ENCODE results near the gene HTR2A. TPM values are rescaled to one million over a fixed set of nuclear protein-coding genes. Genes with fewer than 3 reads are reported as not detected.
A peak's percentile ranks its signal among the peaks of the same experiment; 100 is the strongest.

HTR2A gene
- total RNA-seq, 6 experiments from 2014 or later, result 0.04 TPM; not detected in 5

DNA sequence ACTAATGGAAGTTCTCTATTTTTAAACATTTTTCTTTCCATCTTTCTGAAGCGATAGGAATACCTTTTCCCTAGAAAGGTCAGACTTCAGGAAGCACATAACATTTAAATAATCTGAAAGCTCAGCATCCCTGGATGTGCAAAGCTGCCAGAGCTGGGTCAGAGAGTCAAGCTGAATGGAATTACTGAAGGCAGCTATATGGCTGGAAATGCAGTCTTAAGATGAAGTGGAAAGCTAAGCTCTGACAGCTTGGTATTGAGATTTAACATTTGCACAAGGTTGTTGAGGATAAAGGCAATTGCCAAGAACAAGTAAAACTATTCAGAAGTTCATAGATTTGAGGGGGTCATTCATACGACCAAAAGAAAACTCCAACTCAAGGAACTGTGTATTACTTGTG is 28.8 kb downstream of the HTR2A start:
- 68% methylated on average over 2 of the region's 2 CpGs for WGBS (ENCODE audit: insufficient coverage, low coverage, low lambda C conversion rate, missing lambda C conversion rate)
- H3K36me3 ChIP-seq, result no peaks in the 10 kb centered on the region
- no peaks in the 10 kb centered on the region for H3K4me1 ChIP-seq
- intact Hi-C loops (cut with DNase I), result no loop called here
- TF ChIP-seq, protein P1, sequence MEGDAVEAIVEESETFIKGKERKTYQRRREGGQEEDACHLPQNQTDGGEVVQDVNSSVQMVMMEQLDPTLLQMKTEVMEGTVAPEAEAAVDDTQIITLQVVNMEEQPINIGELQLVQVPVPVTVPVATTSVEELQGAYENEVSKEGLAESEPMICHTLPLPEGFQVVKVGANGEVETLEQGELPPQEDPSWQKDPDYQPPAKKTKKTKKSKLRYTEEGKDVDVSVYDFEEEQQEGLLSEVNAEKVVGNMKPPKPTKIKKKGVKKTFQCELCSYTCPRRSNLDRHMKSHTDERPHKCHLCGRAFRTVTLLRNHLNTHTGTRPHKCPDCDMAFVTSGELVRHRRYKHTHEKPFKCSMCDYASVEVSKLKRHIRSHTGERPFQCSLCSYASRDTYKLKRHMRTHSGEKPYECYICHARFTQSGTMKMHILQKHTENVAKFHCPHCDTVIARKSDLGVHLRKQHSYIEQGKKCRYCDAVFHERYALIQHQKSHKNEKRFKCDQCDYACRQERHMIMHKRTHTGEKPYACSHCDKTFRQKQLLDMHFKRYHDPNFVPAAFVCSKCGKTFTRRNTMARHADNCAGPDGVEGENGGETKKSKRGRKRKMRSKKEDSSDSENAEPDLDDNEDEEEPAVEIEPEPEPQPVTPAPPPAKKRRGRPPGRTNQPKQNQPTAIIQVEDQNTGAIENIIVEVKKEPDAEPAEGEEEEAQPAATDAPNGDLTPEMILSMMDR (IDR thresholded peaks at IDR 0.05), result no peak
- TF ChIP-seq POLR2A (IDR thresholded peaks at IDR 0.05), result no peak
- ATAC-seq (no peak), DNase-seq (no peak)
- no peaks in the 10 kb centered on the region for H3K27me3 ChIP-seq
- no peaks in the 10 kb centered on the region for H3K9me3 ChIP-seq
- no peak overlapping the region for H3K27ac ChIP-seq
- no peak overlapping the region for H3K4me3 ChIP-seq

DNA sequence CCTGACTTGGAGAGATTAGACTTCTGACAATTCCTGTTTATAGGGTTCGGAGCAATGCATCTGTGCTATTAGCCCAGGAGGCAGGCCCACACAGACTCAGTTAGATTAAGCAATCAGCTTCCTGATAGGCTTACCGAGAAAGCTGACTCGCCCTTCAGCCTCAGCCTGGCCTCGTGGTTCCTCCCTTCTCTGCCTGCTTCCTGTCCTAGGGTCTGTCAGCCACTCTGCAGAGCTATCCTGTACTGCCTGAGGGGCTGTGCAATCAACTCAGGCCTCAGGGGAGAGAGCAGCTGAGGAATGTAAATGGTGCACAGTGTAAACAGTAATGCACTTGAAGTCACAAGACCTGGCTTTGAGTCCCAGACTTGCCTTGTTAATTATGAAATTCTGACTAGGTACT is 30.7 kb downstream of the HTR2A start:
- ATAC-seq (peak; percentile 54 to 83 (median 76)), DNase-seq (peak in 1 of 3 donors; percentile 23)
- TF ChIP-seq, protein P1 (IDR thresholded peaks at IDR 0.05), result no peak
- TF ChIP-seq POLR2A (IDR thresholded peaks at IDR 0.05), result no peak
- 33% methylated on average over 3 of the region's 4 CpGs for WGBS (ENCODE audit: insufficient coverage, low coverage, low lambda C conversion rate, missing lambda C conversion rate)
- Histone ChIP-seq H3K27ac (no peak overlapping the region), H3K27me3 (no peaks in the 10 kb centered on the region), H3K36me3 (no peaks in the 10 kb centered on the region), H3K4me3 (no peak overlapping the region), H3K4me1 (no peaks in the 10 kb centered on the region), H3K9me3 (no peaks in the 10 kb centered on the region)
- intact Hi-C loops (cut with DNase I), result no loop called here

DNA sequence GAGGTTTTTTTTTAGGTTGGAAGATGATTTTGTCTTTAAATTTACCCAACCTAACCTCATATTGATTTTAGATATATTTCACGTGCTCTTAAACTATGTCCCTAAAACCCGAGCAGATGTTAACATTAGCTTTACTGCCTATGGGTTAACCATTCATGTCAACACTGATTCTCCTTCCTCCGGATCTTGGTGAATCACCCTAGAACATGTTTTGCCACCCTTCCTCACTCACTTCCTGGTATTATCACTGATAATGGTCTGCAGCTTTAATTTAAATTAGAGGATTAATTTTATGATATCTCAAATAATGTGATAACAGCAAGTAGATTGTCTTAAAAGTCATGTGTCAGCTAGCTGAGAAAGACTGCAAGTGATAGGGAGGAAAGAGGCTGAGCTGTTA is 31.9 kb downstream of the HTR2A start:
- no peaks in the 10 kb centered on the region for H3K4me1 ChIP-seq
- 62% methylated on average over 3 of the region's 3 CpGs for WGBS (ENCODE audit: insufficient coverage, low coverage, low lambda C conversion rate, missing lambda C conversion rate)
- H3K9me3 ChIP-seq, result no peaks in the 10 kb centered on the region
- intact Hi-C loops (cut with DNase I), result no loop called here
- H3K36me3 ChIP-seq, result no peaks in the 10 kb centered on the region
- DNase-seq, result no peak
- H3K4me3 ChIP-seq, result no peak overlapping the region
- TF ChIP-seq POLR2A (IDR thresholded peaks at IDR 0.05), result no peak
- TF ChIP-seq, protein P1 (IDR thresholded peaks at IDR 0.05), result no peak
- H3K27me3 ChIP-seq, result no peaks in the 10 kb centered on the region
- no peak overlapping the region for H3K27ac ChIP-seq
- ATAC-seq, result no peak

DNA sequence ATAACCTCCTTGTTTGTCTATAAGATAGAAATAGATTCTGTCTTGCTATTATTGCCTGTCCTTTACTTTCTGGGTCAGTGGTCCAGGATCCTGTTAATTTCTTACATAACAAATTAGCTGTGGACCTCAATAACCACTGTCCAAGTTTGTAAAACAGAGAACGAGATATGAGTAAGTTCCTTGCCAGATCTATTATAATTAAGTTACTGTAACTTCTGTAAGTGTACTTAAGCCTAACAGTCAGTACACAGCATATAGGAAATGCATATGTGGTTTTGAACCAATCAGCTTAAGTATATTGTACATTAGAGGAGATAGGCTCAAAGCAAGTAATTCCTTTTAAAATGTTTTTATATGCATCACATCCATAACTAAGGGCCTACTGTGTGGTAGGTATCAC is 34.9 kb downstream of the HTR2A start:
- Histone ChIP-seq H3K36me3 (no peaks in the 10 kb centered on the region), H3K4me1 (no peaks in the 10 kb centered on the region), H3K27ac (no peak overlapping the region), H3K9me3 (no peaks in the 10 kb centered on the region), H3K4me3 (no peak overlapping the region), H3K27me3 (no peaks in the 10 kb centered on the region)
- DNase-seq (no peak), ATAC-seq (no peak)
- TF ChIP-seq, protein P1 (IDR thresholded peaks at IDR 0.05), result no peak
- TF ChIP-seq POLR2A (IDR thresholded peaks at IDR 0.05), result no peak
- WGBS (ENCODE audit: insufficient coverage, low coverage, low lambda C conversion rate, missing lambda C conversion rate), result 56% methylated on average over 1 of the region's 1 CpG
- intact Hi-C loops (cut with DNase I), result no loop called here

DNA sequence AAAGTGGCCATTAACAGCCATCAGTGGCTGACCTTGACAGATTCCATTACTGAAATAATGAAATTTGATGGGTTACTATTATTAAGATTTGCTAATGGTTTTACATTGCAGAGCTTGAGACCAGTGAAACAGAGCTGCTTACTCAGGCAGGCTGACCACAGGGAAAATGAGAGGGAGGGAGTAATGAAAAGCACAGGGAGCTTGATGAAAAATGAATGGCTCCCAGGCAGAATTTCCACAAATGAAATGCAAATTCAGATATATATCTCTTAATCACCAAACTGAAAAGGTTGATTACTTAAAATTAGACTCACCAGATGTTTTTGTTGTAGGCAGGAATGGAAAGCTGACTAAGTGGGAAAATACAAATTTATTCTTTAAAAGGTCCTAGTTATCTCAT is 36.1 kb downstream of the HTR2A start:
- no peaks in the 10 kb centered on the region for H3K27me3 ChIP-seq
- H3K4me3 ChIP-seq, result no peak overlapping the region
- H3K36me3 ChIP-seq, result no peaks in the 10 kb centered on the region
- H3K9me3 ChIP-seq, result no peaks in the 10 kb centered on the region
- DNase-seq, result no peak
- ATAC-seq, result no peak
- no peak for TF ChIP-seq POLR2A (IDR thresholded peaks at IDR 0.05)
- TF ChIP-seq, protein P1 (IDR thresholded peaks at IDR 0.05), result no peak
- intact Hi-C loops (cut with DNase I), result no loop called here
- no peaks in the 10 kb centered on the region for H3K4me1 ChIP-seq
- H3K27ac ChIP-seq, result no peak overlapping the region
